ENCODE results near the gene PROKR2.

Gene PROKR2

DNA sequence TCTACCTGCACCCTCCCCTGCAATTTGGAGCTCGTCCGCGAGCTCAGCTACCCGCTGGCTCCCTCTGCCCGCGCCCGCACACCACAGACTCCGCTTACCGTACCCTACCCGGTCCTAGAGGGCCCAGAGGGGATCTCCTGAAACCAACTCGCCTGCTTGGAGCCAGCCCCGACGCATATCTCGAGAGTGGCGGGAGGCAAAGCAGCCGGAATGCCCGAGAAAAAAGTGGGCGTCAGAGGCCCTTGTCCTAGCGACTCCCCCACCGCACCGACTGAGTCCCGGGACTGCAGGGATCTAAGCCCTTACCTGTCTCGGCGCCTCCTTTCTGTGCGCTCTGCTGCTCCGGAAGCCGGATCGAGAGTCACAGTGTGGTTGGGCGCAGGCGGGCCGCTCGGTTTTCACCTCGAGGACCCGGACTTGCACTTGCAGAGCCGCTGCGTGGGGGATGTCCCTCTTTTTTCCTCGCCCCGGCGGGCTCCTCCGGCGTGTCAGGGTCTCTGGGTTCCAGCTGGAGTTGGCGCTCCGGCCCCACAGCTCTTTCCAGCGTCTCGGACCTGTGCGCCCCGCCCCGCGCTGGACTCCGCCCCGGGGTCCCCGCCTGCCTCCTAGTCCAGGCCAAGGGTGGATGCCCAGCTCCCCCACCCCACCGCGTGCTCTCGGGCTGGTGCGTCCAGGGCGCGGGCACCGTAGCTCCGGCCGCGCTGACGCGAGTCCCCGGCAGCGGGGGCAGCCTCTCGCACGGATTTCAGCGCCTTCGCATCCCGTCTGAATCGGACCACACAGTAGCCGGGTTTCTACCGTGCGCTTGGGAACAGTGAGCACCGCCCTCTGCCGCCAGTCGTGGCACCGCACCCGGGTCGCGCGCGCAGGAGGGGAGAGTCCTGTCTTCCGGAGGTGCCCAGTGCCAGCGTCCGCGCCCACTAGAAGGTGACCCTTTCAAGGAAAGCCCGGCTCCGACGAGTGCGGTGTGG is at the start of gene PROKR2:
Gene PROKR2 (minus strand): TSS at position 767 of the 971 bp plus-strand sequence. CDS start 2,585 bp downstream, outside the sequence.
- DNase-seq (ENCODE audit: low spot score) = no peak

DNA sequence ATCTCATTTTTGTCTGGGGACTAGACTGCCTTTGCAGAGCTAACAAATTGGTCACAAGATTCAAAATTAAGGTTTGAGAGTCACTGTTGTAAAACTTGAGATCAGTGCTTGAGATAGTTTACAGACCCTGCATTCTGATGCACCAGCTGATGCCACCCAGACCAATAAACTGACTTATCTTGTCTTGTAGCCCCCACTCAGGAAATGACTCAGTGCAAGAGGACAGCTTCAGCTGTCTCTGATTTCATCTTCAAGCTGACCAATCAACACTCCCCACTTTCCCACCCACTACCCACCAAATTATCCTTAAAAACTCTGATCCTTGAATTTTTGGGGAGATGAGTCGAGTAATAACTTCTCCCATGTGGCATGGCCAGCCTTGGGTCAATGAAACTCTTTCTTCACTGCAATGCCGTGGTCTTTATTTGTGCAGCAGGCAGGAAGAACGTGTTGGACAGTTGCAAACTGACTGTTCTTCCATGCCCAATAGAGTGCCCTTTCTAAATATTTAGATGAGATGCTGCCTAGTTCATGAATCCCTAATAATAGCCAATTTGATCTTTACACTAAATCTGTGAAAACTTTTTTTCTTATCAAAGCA is 48.3 kb upstream of the PROKR2 start:
- no peak for DNase-seq (ENCODE audit: low spot score)

DNA sequence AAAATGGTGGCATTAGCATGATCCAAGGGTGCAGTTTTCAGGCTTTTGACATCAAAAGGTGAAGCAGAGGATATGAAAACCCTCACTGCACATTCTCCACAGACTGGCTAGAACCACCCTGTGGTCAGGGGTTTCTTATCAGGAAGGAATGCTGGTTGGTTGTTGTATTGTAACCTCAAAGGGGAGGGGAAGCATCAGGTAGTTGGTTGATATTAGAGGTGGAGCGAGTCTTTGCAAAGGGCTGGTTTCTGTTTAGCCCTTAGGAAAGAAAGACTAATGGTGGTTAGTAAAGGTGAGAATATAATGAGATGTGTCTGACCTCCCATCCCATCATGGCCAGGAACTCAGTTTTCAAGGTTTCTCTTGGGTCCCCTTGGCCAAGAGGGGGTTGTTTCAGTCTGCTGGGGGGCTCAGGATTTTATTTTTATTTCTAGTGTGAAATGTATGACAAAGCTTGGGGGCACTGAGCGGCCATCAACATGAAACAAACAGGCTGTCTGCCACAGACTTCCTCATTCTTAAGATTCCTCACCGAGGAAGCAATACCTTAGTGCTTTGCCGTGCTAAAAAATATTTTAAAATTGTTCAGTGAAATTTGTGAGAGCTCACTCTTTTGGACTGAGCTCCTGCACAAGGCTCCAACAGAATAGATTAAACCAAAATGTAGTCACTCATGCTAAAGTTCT is 47.5 kb upstream of the PROKR2 start:
- DNase-seq (ENCODE audit: low spot score) = no peak

DNA sequence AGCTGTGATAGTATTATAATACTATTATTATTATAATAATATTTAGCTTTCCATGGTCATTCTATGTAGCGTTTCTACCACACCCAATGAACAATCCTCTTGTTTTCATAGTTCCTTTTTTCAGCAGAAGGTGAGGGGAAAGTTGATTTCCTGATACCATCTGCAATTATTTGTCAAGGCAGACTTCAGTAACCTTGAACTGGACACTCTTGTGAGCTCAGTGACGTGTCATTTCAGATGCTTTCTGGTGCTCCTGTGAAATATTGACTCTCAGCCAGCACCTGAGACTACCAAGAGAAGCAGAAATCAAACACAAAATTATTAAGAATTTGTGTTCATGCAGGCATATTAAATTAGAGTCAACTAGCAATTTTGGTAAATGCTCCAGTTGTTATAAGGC is 46.0 kb upstream of the PROKR2 start:
- no peak for DNase-seq (ENCODE audit: low spot score)

DNA sequence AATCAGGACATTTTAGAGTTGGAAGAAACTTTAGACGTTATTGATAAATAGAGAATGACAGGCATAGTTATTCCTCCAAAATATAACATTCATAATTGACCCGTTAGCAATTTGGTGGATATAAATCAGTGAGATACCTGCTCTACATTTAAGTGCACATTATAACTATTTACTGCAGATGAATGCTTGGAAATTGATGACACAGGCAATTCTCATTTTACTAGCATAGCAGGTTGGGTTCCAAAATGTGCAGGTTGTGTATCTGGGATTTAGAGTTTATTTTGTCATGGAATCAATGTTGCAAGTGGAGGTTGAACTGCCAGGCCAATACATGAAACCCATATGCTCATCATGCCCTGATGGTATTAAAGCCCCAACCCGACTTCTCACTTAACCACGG is 44.4 kb upstream of the PROKR2 start:
- no peak for DNase-seq (ENCODE audit: low spot score)

DNA sequence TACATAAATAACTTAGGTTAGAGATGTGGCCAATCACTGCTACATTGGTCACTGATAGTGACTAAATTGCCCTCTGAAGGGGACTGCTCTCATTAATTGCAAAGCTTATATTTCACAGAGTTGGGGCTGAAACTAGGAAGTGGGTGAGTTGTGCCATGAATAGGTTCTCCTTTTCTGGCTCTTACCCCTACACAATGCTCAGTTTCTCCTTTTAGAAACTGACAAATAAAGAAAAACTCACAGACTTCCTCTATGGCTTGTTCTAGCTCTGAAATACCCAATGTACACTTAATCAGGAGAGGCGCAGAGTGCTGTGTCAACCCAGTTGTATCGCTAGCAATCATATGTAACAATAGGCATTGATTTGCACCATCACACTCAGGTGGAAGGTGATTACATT is 41.2 kb upstream of the PROKR2 start:
- DNase-seq (ENCODE audit: low spot score) = no peak

DNA sequence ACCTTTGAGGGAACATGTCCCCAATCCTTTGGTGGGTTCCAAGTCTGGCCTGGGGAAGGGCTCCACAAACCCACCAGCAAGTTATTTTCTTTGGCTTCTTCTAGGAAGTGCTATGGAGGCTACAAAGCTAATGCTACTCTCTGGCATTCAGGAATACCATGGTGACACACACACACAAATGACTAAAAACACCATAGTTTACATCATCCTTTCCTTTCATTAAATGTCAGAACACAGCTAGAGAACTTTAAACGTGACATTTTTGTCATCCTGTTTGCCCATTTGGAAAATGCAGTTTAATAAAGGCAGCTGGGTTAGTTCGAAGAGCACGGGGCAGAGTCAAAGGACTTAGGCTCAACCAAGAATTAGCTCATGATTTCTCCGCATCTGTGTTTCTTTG is 40.2 kb upstream of the PROKR2 start:
- no peak for DNase-seq (ENCODE audit: low spot score)

DNA sequence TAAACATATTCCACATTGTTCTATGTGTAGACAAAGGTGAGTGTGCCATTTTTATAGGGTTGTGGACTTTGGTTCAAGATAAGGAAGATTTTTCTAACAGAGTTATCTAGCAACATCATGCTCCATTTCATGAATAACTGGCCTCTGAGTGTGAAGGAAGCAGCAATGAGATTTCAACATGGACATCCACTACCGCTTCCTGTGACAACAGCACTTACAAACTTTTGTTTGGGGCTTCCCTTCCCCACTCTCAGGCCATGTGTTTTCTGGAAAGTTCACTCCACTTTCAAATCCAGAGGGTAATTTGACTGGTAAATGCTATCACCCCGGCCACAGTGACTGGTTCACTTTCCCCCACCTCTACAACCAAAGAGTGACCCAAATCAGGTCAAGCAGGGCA is 38.1 kb upstream of the PROKR2 start:
- no peak for DNase-seq (ENCODE audit: low spot score)

DNA sequence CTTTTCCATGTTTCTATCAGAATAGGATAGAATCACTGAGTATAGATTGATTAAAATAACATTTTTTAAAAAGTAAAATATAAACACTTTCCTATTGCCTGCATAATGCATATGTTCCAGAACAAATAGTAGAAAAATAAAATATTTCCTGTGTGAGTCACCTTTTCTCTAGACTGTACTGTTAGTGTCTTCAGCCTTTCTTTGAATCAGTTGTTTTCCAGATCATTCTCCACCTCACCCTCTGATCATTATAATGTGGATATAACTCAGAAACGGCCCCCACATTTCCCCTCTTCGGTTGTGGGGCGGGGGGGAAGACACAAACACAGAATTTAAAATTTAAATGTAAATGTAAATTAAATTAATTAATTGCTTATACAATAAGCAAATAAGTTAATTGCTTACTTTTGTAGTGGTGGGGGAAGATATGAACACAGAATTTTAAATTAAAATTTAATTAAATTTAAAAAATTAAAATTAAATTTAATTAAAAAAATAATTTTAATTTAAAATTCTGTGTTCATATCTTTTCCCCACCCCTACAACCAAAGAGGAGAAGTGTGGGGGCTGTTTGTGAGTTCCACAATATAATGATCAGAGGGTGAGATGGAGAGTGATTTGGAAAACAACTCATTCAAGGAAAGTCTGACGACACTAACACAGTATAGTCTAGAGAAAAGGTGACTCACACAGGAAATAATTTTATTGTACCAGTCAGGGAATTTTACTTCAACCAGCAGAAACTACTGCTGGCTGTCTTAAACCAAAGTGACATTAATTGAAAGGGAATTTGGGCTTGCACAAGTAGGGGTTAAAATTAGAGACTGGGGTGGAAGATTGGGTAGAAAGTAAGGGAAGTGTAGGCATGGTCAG is 37.1 kb upstream of the PROKR2 start:
- no peak for DNase-seq (ENCODE audit: low spot score)

DNA sequence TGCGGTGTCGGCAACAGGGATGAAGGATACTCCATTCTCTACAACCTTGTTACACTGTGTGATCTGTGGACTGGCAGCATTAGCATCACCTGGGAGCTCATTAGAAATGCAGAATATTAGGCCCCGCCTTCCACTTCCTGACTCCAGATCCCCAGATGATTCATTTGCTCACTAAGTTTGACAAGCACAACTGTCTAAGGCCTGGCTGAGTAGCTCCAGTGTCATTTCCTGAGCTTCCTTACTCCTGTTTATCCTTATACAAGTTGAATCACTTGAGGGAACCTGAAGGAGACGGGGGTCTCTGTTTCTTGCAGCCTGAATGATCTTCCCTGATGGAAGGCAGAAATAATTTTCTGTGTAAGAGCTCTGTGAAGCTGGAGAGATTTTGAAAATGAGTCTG is 32.7 kb upstream of the PROKR2 start:
- no peak for DNase-seq (ENCODE audit: low spot score)

DNA sequence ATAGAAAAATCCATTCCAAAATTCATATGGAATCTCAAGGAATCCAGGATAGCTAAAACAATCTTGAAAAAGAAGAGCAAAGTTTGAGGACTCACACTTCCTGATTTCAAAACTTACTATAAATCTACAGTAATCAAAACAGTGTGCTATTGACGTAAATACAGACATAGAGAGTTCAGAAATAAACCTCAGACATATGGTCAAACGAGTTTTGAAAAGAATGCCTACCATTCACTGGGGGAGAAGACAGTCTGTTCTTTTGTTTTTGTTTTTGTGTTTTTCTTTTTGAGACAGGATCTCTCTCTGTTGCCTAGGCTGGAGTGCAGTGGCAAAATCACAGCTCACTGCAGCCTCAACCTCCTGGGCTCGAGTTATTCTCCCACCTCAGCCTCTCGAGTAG is 25.3 kb upstream of the PROKR2 start:
- DNase-seq (ENCODE audit: low spot score) = no peak

DNA sequence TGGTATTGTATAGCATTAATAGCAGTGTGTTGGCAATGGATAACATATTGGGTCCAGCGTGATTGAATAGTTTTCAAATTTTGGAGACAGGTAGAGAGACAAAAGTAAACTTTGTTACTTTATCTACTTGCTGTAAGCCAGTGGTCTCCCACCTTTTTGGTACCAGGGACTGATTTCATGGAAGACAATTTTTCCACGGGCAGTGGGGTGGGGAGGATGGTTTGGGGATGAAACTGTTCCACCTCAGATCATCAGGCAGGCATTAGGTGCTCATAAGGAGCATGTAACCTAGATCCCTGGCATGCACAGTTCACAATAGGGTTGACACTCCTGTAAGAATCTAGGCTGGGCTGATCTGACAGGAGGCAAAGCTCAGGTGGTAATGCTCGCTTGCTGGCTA is 14.6 kb upstream of the PROKR2 start:
- no peak for DNase-seq (ENCODE audit: low spot score)

DNA sequence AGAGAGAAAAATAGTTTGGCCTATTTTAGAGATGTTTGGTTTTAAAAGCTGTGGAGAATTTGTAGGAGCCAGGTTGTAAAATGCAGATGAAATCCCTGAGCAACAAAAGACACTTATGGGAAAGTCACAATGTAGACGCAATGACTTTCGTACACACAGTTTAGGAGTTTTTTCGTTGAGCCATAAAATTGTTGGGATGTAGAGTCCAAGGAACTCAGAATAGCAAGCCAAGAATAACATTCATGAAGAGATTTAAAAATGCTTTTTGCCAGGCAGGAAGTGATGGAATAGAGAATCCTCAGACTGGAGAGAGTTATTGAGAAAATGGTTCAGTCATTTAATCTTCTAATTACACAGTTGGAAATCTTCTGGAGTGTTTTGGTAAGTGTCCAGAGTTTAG is 11.5 kb upstream of the PROKR2 start:
- DNase-seq (ENCODE audit: low spot score) = no peak

DNA sequence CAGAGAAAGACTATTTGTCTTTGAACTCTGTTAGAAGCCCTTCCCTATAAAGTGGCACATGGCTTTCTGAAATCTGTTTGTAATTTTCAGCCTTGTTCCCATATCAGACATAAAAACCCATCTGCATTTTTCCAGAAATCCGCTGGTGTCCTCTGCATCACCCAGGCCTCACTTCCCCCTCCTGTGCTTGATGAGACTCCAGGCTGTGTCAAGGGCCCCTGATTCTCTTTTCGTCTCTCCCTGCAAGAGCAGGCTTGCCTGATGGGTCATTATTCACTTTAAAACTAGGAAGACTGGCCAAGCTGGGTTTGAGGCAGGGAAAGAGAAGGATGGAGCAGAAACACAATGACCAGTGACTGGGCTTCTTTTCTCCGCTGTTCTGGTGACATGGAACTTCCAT is 10.6 kb upstream of the PROKR2 start:
- DNase-seq (ENCODE audit: low spot score) = no peak

DNA sequence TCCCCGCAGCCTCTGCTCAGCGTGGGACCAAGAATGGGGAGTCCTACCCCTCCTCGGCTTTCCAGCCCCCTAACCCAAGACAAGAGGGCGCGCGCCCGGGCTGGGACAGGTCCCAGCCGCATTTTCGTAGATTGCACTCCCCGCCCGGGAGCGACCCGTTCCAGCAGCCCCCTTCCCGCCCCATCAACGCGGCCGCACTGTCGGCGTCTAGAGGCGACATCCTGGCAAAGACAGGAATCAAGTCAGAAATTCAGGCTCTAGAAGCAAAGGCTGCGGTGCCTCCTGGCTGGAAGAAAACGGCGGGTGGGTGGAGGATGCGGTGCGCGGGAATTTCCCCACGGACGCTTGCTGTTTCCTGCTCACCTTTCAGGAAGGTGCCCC is 957 bp downstream of the PROKR2 start:
- DNase-seq (ENCODE audit: low spot score) = no peak

DNA sequence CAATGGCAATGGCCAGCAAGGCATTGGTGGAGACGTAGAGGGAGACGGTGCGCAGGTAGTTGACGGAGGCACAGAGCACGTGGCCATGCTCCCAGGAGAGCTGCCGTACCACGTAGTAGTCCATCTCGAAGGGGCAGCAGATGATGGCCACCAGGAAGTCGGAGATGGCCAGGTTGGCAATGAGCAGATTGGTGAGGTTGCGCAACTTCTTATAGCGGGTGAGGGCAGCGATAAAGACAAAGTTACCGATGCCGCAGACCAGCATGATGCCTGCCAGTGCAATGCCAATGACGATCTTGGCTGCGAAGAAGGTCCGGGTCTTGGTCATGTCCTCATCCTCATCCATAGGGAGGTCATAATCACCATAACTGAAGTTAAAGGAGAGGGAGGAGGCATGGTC is 2.8 kb downstream of the PROKR2 start:
- DNase-seq (ENCODE audit: low spot score) = no peak

DNA sequence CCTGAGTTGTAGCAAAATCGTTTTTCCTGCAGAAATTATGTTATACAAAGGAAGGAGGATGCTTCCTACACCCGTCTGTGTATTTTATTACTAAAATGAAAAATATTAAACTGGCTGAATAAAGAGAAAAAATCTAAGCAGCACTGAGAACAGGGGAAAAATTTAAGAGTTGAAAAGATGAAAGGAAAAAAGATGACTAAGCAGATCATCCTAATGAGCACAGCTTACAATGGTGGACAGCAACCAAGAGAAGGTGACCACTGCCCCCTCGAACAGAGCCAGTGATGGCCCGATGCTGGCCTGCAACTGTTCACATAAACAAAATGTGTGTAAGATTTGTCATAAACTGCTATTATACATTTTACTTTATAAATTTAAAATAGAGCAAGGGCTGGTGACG is 4.2 kb downstream of the PROKR2 start:
- no peak for DNase-seq (ENCODE audit: low spot score)

DNA sequence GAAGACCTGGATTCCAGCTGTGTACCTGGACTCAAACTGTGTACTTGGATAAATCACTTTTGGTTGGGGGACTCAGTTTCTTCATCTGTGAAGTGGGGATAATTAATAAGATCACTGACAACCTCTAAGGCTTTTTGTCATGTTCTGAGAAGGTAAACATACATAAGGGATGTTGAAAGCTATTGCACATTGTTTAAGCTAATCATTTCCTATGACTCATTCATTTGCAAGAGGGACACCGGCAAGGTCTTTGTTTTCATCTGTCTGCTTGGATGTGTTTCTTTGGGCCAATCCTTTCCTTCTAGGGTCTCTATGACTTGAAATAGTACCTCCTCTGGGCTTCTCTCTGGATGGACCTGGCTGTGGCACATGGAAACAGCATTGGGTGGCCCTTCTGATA is 6.8 kb downstream of the PROKR2 start:
- DNase-seq (ENCODE audit: low spot score) = no peak

DNA sequence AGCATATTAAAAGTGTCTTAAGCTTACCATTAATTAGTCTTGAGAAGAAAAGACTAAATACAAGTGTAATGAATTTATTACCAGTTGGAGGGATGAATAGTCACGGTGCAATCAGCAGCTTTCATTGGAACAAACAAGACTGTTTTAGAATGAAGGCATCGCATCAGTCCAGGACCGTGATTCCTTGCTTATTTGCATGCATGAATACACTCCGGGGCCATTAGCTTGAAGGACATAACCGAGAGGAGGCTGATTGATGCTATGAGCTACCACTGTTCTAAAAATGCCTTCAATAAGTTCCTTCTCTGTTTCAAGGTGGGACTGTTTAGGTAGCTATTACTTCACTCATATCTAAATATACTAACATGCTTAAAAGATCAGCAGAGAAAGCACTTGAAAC is 17.9 kb downstream of the PROKR2 start:
- DNase-seq (ENCODE audit: low spot score) = no peak

DNA sequence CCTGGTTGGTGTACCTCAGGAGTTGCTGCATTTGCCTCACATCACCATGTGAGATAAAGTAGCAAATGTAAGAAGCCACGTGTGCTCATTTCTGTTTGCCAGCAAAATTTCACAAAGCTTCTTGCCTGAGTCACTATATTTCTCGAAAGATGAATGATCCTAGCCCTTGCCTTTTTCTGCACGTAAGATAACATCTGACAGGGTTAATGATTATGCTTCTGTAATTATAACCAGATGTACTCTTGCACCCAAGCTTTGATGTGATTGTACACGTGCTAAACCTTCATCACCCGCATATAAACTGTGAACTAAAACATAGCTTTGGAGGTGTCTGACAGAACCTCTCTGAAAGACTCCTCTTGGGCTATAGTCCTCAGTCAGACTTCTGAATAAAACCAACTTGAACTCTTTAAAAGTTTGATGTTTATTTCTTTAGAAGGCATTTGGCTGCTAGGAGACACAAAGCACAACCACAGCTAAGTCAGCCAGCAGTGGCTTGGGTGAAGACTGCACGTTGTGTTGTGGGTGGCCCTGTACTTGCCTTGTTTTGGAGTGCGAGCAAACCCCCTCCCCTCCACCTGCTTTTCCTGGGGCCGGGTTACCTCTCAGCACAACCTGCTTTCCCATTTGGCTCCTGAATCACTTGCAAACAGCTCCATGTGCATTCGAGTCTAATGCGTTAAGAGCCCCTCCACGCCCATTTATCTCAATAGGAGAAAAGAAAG is 19.3 kb downstream of the PROKR2 start:
- no peak for DNase-seq (ENCODE audit: low spot score)

DNA sequence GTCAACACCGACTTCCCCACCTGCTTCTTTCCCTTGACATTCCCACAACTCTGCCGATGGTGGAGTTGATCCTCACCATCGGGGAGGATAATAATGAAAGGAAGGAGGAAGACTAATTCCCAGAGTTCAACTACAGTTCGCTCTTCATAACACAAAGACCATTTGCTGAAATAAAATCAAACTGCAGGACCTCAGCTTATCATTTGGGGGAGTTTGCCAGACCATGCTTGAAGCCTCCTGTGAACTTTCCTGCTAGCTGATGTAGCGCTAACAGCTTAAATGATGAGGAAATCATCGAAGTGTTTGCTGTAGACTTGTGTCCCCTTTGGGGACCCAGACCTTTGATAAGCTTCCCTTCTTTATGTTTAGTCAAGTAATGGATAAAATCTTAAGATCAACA is 26.2 kb downstream of the PROKR2 start:
- no peak for DNase-seq (ENCODE audit: low spot score)

Data from AG08396 (cell line).